ENCODE data around the gene C17orf78.
A peak's percentile ranks its signal among the peaks of the same experiment; 100 is the strongest.
"Not testable (repeated sequence)": the region's sequence is repeated elsewhere in the genome, so short reads cannot be mapped to it uniquely, and the experiment has no call there.

Gene C17orf78

DNA sequence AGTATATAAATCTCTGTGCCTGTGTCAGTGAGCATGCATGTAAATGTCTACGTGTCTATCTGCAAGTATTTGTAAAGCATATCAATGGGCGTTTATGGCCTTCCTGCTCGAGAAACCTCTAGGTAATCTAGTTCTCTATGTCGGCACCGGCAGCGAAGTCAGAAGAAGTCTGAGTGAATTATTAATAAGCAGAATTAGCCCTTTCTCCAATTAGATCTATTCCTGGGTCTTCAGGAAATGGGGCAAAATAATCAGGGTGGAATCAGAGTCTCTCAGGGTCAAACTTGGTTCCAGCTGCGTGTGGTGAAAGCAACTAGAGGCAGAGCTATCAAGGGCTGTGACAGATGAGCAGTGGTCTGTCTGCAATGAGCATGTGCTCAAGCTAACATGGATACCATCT is at the start of gene C17orf78:
C17orf78 (plus strand) TSS at position 280 of the 400 bp plus-strand sequence; CDS start at position 388, 108 bp downstream.
- DNase-seq = no peak

DNA sequence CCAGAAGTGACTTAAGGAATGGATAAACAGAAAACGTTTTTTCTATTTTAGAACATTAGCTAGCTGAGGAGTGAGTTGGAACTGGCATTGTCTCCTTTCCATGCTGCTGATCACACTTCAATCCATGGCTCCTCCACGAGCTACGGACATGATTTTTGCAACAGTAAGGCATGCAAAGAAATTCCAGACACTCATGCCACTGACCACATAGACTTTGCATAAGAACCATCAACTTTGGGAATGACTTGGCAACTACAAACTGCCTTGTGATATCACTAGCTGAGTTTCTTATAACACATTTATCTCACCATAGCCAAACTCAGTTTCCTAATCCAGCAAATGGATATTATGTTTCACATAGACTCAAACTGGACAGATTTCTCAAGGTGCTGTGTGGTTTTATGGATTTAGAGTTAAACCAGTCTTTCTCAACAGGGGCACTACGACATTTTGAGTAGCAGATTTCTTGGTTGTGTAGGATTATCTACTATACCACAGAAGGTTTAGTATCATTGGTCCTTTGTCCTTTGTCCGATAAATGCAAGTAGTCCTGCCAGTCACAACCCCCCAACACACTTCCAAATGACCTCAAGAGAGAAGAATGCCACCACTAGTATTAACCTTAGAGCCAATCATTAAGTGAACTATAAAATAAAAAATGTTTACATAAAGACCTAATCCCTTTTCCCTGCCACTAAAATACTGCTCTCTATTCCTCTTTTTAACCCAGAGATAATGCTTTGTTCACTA is 48.3 kb upstream of the C17orf78 start:
- DNase-seq = no peak

DNA sequence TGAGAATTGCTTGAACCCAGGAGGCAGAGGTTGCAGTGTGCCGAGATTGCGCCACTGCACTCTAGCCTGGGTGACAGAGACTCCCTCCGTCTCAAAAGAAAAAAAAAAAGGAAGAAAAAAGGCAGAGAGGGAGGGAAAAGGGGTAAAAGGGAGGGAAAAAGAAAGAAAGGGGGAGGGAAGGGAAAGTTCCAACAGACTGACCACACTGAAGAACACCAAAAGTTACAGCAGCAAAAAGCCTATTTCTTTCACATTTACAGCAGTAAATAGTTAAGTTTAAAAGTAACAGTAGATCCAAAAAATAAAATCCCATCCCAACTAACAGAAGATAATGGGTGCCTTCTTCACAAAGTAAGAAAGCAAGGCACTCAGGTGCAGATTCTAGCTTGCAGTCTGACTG is 36.9 kb upstream of the C17orf78 start:
- DNase-seq = no peak

DNA sequence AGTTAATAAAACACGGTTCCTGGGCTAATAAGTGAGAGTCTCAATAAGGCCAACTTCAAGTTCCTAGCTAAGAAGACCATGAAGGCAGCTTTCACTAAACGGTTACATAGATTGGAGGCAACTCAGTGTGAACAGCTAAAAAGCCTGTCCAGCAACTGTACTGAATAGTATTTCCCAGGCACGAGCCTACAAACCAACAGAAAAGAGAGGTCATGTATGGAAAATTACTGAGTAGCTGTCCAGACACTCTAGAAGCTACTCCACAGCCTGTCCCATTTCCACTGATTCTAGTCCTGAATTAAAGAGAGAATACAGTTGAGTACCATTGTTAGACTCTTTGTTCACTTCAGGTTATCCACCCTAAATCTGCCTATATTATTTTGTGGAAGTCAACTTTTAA is 36.5 kb upstream of the C17orf78 start:
- DNase-seq = no peak

DNA sequence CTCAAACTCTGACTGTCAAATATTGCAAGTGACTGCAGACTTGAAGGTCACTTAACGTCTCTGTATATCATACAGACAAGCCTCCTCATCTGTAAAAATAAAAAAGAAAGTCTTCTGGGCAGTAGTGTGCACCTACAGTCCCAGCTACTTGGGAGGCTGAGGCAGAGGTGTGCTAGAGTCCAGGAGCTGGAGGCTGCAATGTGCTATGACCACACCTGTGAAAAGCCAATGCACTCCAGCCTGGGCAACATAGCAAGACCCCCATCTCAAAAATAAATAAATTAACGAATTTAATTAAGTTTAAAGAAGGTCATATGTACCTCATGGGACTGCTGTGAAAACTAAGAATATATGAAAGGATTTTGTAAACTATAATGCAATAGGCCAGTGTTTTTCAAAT is 35.0 kb upstream of the C17orf78 start:
- no peak for DNase-seq

DNA sequence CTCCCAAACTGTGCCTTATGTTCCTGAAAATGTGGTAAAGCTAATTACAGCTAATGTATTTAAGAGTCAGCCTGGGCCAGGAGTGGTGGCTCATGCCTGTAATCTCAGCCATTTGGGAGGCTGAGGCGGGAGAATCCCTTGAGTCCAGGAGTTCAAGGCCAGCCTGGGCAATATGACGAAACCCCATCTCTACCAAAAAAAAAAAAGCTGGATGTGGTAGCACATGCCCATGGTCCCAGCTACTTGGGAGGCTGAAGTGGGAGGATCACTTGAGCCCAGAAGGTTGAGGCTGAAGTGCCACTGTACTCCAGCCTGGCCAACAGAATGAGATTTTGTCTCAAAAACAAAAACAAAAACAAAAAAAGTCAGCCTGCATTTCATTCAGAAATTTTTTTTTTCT is 33.2 kb upstream of the C17orf78 start:
- no peak for DNase-seq

DNA sequence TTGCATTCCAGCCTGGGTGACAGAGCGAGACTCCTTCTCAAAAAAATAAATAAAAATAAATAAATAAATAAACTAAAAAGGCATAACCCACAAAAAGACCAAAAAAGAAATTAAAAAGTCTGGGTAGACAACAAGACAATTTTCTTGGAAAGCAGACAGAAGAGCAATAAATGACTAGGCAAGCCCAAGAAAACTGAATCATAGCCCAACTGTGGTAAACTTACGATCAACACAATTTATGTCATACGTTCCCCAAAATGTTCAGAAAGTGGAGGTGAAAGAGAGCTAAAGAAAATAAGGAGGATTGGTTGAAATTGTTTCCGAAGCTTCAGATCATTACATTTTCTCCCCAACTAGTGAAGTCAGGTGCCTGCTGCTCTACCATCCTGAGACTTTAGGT is 31.3 kb upstream of the C17orf78 start:
- no peak for DNase-seq

- not testable (repeated sequence) for DNase-seq
These were observed 28.9 kb upstream of the C17orf78 start for GRCh38 chr17:37346863-37347402.

DNA sequence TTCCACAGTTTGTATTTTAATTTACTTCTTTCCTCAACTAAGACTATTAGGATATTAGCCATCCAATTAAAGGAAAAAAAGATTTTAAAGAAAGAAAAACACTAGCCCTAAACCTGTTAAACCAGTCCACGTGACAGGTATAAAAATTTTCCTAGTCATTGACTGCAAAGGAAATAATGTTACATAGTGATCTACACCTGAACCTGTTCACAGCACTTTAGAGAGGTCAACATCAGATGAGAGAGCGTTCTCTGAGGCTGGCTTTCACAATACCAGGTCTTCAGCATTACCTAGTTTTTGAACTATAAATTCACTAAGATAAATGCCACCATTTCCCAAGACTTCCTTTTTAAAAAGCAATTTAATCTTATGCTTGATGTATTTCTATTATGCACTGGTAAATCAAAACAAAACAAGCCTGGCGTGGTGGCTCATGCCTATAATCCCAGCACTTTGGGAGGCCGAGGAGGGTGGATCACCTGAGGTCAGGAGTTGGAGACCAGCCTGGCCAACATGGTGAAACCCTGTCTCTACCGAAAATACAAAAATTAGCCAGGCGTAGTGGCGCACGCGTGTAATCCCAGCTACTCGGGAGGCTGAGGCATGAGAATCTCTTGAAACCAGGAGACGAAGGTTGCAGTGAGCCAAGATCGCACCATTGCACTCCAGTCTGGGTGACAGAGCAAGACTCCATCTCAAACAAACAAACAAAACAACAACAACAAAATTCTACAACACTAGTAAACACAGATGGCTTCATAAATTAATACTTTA is 18.8 kb upstream of the C17orf78 start:
- DNase-seq = not testable (repeated sequence)

- peak; percentile 65 for DNase-seq
These were observed 17.5 kb upstream of the C17orf78 start for GRCh38 chr17:37358098-37358829.

- peak; percentile 79 for DNase-seq
These were observed 16.7 kb upstream of the C17orf78 start for GRCh38 chr17:37358830-37359681.

GRCh38 chr17:37359682-37360188 is 16.1 kb upstream of the C17orf78 start:
- DNase-seq = no peak

- DNase-seq = no peak
These were observed 15.2 kb upstream of the C17orf78 start for GRCh38 chr17:37360632-37361031.

GRCh38 chr17:37361543-37361942 is 14.2 kb upstream of the C17orf78 start:
- DNase-seq = no peak

DNA sequence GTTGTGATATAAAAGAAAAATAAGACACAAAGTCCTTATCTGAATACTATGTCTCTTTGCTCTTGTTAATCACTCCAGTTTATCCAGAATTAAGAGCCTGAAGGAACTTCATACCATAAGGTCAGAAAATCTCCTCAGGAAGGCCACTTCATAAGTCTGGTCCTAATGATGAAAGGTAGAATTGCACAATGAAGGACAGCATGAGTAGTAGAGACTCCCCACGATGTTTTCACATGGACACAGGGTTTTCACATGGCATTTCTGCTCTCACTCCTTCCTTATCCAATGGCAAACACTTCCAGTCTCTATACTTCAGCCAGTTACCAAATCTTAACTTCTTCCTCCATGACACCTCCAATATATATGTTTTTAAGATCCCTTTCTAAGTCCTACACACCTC is 10.2 kb upstream of the C17orf78 start:
- no peak for DNase-seq

DNA sequence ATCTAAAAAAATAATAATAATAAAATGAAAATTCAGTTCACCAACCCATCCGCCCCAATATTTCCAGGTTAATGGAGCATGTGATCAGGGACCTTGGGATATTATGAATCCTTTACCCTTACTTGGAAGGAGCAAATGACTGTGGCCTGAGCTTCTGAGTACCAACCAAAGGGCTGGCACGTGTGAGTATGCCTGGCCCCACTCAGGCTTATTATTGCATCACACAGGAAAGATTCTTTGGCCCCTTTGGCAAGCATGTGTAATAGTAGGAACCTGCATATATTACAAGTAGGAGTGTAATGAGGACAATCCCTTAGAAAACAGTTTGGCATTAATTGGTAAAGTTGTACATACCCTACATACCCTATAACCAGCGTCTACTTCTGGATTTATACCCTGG is 7.2 kb upstream of the C17orf78 start:
- DNase-seq = no peak

- peak; percentile 67 for DNase-seq
These were observed 2.1 kb upstream of the C17orf78 start for GRCh38 chr17:37373530-37374159.

DNA sequence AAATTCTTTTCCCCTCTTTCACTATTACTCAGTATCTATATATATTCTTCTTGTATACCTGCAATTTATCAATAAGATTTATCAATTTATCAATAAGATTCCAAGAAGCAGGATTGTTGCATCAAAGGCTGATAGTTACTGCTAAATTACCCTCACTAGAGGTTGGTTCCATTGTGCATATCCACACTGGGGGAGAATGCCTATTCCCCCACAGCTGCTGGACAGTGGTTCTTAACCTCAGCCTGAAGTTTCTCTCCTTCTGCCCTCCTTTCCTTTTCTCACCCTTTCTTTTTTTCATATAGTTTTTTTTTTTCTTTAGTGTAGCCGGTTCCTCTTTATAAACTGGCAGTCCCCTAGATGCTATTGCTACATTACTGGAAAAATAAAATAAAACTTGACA is 6.3 kb downstream of the C17orf78 start:
- no peak for DNase-seq

- DNase-seq = no peak
These were observed 8.9 kb downstream of the C17orf78 start for GRCh38 chr17:37384560-37385149.

- DNase-seq = no peak
These were observed 9.7 kb downstream of the C17orf78 start for GRCh38 chr17:37385474-37385990.

- DNase-seq = no peak
These were observed 10.7 kb downstream of the C17orf78 start for GRCh38 chr17:37386462-37386861.

Data from NCI-H345 (cell line).